ENCODE data around the gene DGKB. TPM values are rescaled to one million over a fixed set of nuclear protein-coding genes. Genes with fewer than 3 reads are reported as not detected.

DGKB gene
- total and polyA plus RNA-seq, 2 of the 8 experiments (the other 6 are each of a cell fraction or from before 2014, with no cell fraction given): 1.9 to 2.6 TPM

GRCh38 chr7:14377646-14378266, 524.8 kb downstream of the DGKB start:
- WGBS, 2 experiments (ENCODE audit: extremely low coverage in 1 of 2, insufficient coverage in 1 of 2, insufficient read length in 1 of 2, insufficient replicate concordance in 2 of 2, low coverage in 1 of 2, low lambda C conversion rate in 2 of 2, missing lambda C conversion rate in 1 of 2): 89% methylated on average over 4 of the region's 4 CpGs; no CpG with 5 or more reads in 1 of the 2 experiments
- FAIRE-seq: no peak

More at GRCh38 chr7:14377646-14378266, 524.8 kb downstream of the DGKB start:
- Histone ChIP-seq H3K56ac (replicated peaks; ENCODE audit: insufficient read length, low read depth, low read length) (no peak overlapping the region), H2BK12ac (ENCODE audit: low read depth, low read length) (no peak overlapping the region), H3K79me2 (ENCODE audit: control insufficient read depth in 1 of 2, insufficient read depth in 2 of 2, low read length in 2 of 2) (no peaks in the 10 kb centered on the region), H4K5ac (ENCODE audit: insufficient read length, low read depth, low read length) (no peak overlapping the region), H2BK20ac (ENCODE audit: low read length) (no peak overlapping the region), H4K20me1 (replicated peaks in 1 of 2; ENCODE audit: control insufficient read depth in 1 of 2, insufficient read depth in 2 of 2, low read length in 2 of 2) (no peaks in the 10 kb centered on the region), H3K9ac (replicated peaks in 1 of 4; ENCODE audit: extremely low read depth in 1 of 4, low read depth in 3 of 4, low read length in 3 of 4) (no peak overlapping the region), H3K36me3 (ENCODE audit: control insufficient read depth in 2 of 4, insufficient read depth in 4 of 4, low read length in 3 of 4) (no peaks in the 10 kb centered on the region), H3K18ac (ENCODE audit: extremely low read depth, low read length) (no peak overlapping the region), H4K91ac (replicated peaks; ENCODE audit: insufficient read length, low read length) (no peak overlapping the region), H2BK120ac (replicated peaks; ENCODE audit: low read depth, low read length) (no peak overlapping the region), H2AK5ac (ENCODE audit: low read depth, low read length) (no peak overlapping the region), H3K14ac (ENCODE audit: insufficient read length) (no peak overlapping the region), H4K8ac (ENCODE audit: extremely low read depth, insufficient read depth, low read length) (no peak overlapping the region), H2AFZ (ENCODE audit: low read length) (0 out of 2 replicates have a peak overlapping the region, but pooled peaks have one; percentile 20), H3K4me2 (ENCODE audit: insufficient read depth in 1 of 2, low read depth in 2 of 2, low read length in 2 of 2) (no peak overlapping the region), H3K27me3 (replicated peaks in 1 of 4; ENCODE audit: control insufficient read depth in 3 of 4, extremely low read depth in 1 of 4, insufficient read depth in 3 of 4, low read length in 3 of 4) (no peaks in the 10 kb centered on the region), H3K27ac (ENCODE audit: low read depth, low read length) (no peak overlapping the region), H3K4ac (replicated peaks; ENCODE audit: insufficient read length, low read depth, low read length) (no peak overlapping the region), H3K4me3 (ENCODE audit: extremely low read depth in 1 of 4, insufficient read depth in 2 of 4, low read depth in 3 of 4, low read length in 4 of 4) (no peak overlapping the region), H3K23ac (ENCODE audit: insufficient read length) (no peak overlapping the region), H3K79me1 (ENCODE audit: low read depth, low read length) (no peaks in the 10 kb centered on the region), H3K23me2 (ENCODE audit: low read depth, low read length) (no peaks in the 10 kb centered on the region), H2BK5ac (ENCODE audit: low read depth, low read length) (no peak overlapping the region), H3K9me3 (ENCODE audit: insufficient read depth in 2 of 2, low read depth in 1 of 2, low read length in 1 of 2) (no peaks in the 10 kb centered on the region), H3K4me1 (replicated peaks in 1 of 4; ENCODE audit: control insufficient read depth in 3 of 4, insufficient read depth in 4 of 4, low read length in 3 of 4) (peaks cover 0 to 3% (median 3%) of the 10 kb centered on the region in 4 experiments; a peak in 3 of 7 replicates), H2BK15ac (ENCODE audit: low read length) (no peak overlapping the region)
- ChIA-PET POLR2A (ENCODE audit: partially characterized antibody) (no interaction called here), CTCF (ENCODE audit: partially characterized antibody) (no interaction called here)
- DNase-seq (ENCODE audit: low read depth in 1 of 2, low spot score in 2 of 2): no peak
- TF ChIP-seq TAF1 (IDR thresholded peaks at IDR 0.05; ENCODE audit: low read depth, low read length): no peak
- TF ChIP-seq EGR1 (IDR thresholded peaks at IDR 0.05; ENCODE audit: borderline replicate concordance, low read depth, low read length): no peak
- TF ChIP-seq TBP (IDR thresholded peaks at IDR 0.05; ENCODE audit: low read depth, low read length): no peak
- no peak for TF ChIP-seq RXRA (IDR thresholded peaks at IDR 0.05; ENCODE audit: insufficient read depth, low read depth, low read length)
- TF ChIP-seq FOSL1 (IDR thresholded peaks at IDR 0.05; ENCODE audit: insufficient read depth, low read depth, low read length): no peak
- no peak for TF ChIP-seq EZH2 (IDR thresholded peaks at IDR 0.05; ENCODE audit: low read depth, low read length, severe bottlenecking)
- TF ChIP-seq SP1 (IDR thresholded peaks at IDR 0.05; ENCODE audit: low read depth, low read length): no peak
- no peak for TF ChIP-seq RBBP5 (IDR thresholded peaks at IDR 0.05; ENCODE audit: borderline replicate concordance, low read depth, low read length)
- no peak for TF ChIP-seq BCL11A (IDR thresholded peaks at IDR 0.05; ENCODE audit: low read depth in 2 of 2, low read length in 2 of 2)

Data from H1 (cell line).